ENCODE data around the gene NKTR. TPM values are rescaled to one million over a fixed set of nuclear protein-coding genes. Genes with fewer than 3 reads are reported as not detected.

NKTR gene
- polyA plus RNA-seq, 1 donor from 2014 or later = 14.7 TPM

DNA sequence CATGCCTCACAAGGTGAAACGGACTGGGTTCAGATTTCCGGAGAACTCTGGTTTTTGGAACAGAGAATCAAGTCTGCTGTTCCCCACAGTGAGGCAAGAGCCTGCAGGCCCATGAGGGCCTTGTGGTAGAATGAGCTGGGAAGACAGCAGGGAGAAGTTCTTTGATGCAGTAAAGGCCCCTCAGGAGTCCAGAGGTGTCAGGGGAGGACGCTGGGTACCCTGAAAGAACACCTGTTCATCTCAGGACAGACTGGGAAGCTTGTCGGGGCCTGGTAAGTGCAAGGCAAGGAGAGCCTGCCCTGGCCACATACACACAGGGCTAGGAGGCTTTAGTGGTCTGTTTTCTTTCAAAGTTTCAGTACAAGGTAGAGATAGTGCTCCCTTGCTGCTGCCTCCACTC lies 49.3 kb downstream of the NKTR start:
- H3K36me3 Mint-ChIP-seq = peaks cover 2% of the 10 kb centered on the region
- peaks cover 0 to 1% (median 0%) of the 10 kb centered on the region in 3 donors for H3K9me3 Mint-ChIP-seq
- H3K4me1 Mint-ChIP-seq = peaks cover 6 to 15% (median 13%) of the 10 kb centered on the region in 3 donors
- no peak overlapping the region for H3K4me3 Mint-ChIP-seq
- peaks cover 2% of the 10 kb centered on the region for H3K27me3 Mint-ChIP-seq
- no peak overlapping the region for H3K27ac Mint-ChIP-seq

DNA sequence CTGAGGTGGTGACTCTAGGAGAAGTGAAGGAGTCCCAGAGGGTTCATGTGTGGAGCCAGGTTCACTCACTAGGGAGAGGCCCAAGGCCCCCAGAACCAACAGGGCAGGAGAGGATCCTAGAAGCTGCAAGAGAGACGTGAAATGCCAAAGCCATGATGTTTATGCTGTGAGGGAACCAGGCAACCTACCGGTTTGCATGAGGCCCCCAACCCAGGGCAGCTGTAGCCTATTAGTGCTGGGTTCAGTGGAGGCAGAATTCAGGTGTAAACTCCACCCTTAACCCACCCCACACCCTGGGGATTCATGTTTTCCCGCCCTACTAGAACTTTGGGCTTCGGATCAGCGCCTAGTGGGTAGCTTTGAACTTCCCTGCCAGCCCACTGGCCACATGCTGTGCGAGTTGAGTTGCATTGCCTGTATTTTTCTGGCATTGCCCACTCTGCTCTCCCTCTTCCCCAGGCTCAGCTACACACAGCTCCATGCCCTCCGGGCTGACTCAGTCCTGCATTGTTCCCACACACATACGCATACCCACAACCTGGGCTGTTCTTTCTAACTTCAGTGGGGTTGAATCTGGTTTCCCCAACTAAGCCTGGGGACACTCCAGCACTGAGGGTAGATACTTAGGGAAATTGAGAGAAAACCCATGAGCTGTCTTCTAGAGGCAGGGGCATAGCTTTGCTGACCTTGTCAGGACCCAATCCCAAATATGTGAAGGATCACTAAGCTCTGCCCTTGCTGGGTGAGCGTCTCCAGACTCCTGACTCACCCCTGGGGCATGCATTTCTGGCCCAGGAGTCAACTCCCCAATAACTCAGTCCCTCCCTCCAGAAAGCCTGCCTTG lies 51.0 kb downstream of the NKTR start:
- peaks cover 2% of the 10 kb centered on the region for H3K36me3 Mint-ChIP-seq
- no peak overlapping the region for H3K27ac Mint-ChIP-seq
- no peak overlapping the region for H3K4me3 Mint-ChIP-seq

DNA sequence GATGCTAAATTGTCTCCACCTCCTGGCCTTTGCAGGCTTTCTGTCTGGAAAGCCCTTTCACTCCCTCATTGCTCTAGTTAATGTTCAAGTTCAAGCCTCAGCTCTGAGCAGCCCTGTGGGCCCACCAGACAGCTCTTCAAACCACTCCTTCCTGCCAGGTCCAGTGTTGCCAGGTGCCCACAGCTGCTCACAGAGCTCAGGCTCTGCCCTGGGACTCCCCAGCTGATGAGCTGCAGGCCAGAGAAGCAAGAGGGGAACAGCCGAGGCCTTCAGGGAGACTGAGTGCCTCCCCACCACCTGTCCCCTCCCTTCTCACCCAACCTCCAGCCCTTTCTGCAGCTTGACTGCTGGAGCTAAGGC lies 51.7 kb downstream of the NKTR start:
- H3K27ac Mint-ChIP-seq = no peak overlapping the region
- peak overlapping the region in 1 of 4 donors; percentile 5 for H3K4me3 Mint-ChIP-seq

More for the DNA sequence above, 51.0 kb downstream of the NKTR start:
- Mint-ChIP-seq H3K27me3 (peaks cover 2% of the 10 kb centered on the region), H3K9me3 (peaks cover 0 to 1% (median 0%) of the 10 kb centered on the region in 3 donors), H3K4me1 (peaks cover 6 to 15% (median 13%) of the 10 kb centered on the region in 3 donors)

DNA sequence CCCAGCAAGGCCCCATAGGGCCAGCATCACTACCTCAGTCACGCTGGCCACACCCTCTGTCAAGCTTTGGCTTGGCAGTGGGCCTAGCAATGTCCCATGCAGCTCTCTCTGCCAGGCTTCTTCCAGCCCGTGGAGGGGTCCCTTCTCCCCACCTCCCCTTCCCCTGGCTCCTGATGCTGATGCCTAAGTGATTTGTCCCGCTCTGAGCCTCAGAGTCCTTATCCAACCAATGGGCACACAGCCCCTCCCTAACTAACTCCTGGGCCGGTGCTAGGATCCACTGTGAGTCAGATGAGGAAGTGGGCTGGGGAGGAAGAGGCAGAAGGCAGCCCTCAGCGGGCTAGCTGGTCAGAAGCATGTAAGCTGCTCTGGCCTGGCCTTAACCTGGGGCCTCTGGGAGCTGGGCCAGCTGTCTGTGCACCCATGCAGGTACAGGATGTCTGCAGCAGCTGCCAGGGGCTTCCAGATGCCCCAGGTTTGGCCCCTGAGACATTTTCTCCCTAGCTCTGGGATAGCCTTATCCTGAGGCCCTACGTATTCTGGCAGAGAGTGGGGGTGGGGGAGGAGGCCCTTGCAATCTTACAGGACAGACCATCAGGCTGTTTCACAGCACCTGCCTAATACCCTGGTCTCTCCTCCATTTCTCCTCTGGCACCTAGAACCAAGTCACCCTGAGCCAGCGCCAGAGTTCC lies 52.3 kb downstream of the NKTR start:
- Mint-ChIP-seq H3K36me3 (peaks cover 2% of the 10 kb centered on the region), H3K9me3 (peaks cover 0 to 1% (median 0%) of the 10 kb centered on the region in 3 donors), H3K4me1 (peaks cover 8 to 15% (median 13%) of the 10 kb centered on the region in 3 donors), H3K27me3 (peaks cover 2% of the 10 kb centered on the region), H3K4me3 (peak overlapping the region; percentile 28 to 94 (median 70)), H3K27ac (no peak overlapping the region)

More for the DNA sequence above, 51.7 kb downstream of the NKTR start:
- H3K36me3 Mint-ChIP-seq = peaks cover 2% of the 10 kb centered on the region
- peaks cover 6 to 15% (median 13%) of the 10 kb centered on the region in 3 donors for H3K4me1 Mint-ChIP-seq
- peaks cover 0 to 1% (median 0%) of the 10 kb centered on the region in 3 donors for H3K9me3 Mint-ChIP-seq
- peaks cover 2% of the 10 kb centered on the region for H3K27me3 Mint-ChIP-seq

DNA sequence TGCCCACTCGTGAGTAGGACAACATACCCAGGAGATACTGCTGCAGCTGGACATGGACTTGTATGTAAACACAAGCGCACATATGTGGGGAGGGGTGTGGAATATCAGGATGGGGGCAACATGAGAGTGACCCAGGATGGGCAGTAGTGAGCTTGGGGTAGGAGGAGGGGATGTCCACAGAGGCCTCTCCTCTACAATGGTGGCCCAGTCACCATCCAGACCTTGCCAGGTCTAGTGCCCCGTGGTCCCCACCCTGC lies 52.7 kb downstream of the NKTR start:
- peaks cover 0 to 1% (median 0%) of the 10 kb centered on the region in 3 donors for H3K9me3 Mint-ChIP-seq
- H3K27ac Mint-ChIP-seq = no peak overlapping the region
- peaks cover 2% of the 10 kb centered on the region for H3K27me3 Mint-ChIP-seq
- no peaks in the 10 kb centered on the region for H3K36me3 Mint-ChIP-seq
- peaks cover 8 to 15% (median 13%) of the 10 kb centered on the region in 3 donors for H3K4me1 Mint-ChIP-seq
- H3K4me3 Mint-ChIP-seq = peak overlapping the region; percentile 28 to 94 (median 70)

DNA sequence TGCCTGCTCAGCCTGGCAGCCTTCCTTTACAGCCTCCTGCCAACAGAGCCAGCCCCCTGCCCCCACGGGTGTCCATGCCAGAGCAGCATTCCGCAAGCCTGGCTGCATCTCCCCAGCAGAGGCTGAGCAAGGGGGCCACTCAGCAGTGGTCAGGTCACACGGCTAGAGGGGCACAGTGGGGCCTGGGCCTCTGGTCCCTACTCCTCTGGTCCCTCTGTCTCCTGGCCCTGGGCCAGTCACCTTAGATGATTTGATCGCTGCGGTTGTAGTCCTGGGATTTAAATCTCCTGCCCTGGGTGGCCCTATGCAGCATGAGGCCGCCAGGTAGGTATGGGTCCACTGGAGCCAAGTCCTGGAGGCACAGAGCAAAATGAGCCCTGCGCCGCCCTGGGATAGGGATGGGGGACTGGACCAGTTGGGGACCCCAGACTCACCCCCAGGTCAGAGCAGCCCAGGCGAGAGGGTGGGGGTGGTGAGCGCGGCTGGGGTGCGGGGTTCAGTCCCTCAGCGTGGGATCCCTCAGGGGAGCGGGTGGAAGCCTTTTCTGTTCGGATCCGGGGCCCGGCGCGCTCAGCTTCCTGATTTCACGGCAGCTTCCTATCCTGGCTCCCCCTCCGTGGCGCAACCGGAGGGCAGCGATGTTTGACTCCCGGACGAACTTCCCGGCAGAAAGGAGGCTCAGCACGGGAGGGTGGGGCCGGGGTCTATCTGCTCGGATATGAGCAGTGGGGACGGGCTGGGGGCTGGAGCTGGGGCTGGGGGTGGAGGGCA lies 53.3 kb downstream of the NKTR start, which contains the start of gene ZBTB47:
Gene ZBTB47, plus strand, starts transcription at position 138 of the 771 bp plus-strand sequence. CDS start 4,659 bp downstream, outside the sequence.
- Mint-ChIP-seq H3K9me3 (peaks cover 0 to 1% (median 0%) of the 10 kb centered on the region in 3 donors), H3K4me3 (peak within 1 kb of the TSS; percentile 28 to 94 (median 84)), H3K36me3 (no peaks in the 10 kb centered on the region), H3K27me3 (peaks cover 2% of the 10 kb centered on the region), H3K4me1 (peaks cover 8 to 15% (median 13%) of the 10 kb centered on the region in 3 donors), H3K27ac (peak within 1 kb of the TSS in 1 of 3 donors; percentile 47)

DNA sequence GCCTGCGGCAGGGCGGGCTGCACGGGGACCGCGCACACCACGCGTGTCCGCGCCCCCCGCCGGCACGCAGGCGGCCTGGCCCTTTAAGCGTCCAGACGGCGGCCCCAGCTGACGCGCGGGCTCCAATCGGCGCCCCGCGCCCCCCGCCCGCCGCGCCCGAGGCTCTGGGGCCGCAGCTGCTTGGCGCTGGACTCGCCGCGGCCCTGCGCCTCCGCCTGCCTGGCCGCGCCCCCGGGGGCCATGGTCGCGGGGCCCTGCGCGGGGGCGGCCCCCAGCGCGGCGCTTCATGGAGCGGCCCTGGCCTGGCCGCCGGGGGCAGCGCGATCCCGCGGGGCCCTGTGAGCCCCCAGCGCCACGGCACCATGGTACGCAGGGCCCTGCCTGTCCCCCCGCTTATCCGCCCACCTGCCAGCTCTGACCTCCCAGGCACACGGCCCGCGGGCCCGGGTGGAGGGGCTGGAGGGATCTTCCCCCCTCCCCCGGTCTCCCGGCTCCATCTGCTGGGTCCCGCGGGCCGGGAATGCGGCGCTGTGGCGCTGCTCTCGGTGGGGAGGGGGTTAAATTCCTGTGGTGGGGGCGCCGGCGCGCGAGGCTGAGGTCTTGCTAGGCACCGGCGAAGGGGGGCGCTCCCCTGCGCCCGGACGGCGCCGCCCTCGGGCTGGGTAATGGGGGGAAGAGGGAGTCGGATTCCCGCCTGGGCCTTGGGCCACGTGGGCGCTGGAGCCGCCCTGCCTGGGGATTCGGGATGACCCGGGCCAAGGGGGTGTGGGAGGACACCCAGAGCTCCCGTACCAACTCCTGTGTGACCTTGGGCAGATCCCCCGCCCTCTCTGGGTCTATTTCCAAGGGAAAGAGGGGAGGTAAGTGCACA lies 54.1 kb downstream of the NKTR start:
- H3K27ac Mint-ChIP-seq = no peak overlapping the region
- peaks cover 8 to 15% (median 13%) of the 10 kb centered on the region in 3 donors for H3K4me1 Mint-ChIP-seq
- peaks cover 2% of the 10 kb centered on the region for H3K27me3 Mint-ChIP-seq
- peak overlapping the region in 3 of 4 donors; percentile 31 to 58 (median 50) for H3K4me3 Mint-ChIP-seq
- no peaks in the 10 kb centered on the region for H3K36me3 Mint-ChIP-seq
- peaks cover 0 to 1% (median 0%) of the 10 kb centered on the region in 3 donors for H3K9me3 Mint-ChIP-seq

DNA sequence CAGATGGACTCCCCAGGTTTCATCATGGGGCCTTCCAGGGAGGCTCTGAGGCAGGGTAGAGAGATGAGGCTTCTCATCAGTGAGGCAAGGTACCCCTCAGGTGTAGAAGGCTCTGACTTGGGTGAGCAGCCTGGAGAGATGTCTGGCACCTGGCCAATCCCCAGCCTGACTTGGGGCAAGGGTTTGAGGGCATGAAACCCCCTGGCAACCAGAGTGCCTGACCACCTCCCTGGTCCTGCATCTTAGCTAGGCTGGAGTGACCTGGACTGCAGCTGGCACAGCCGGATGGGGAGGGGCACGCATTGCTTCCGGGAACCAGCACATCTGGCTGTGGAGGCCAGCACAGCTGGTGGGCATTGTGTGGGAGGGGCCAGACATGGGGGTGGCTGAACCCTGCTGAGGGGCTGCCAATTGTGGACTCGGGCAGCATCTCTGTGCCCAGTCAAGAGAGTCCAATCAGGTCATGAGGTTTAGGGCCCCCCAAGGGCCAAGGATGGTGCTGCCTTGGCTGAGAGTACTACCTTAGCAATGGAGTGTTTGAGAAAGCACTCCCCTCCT lies 54.9 kb downstream of the NKTR start:
- Mint-ChIP-seq H3K4me1 (peaks cover 8 to 15% (median 13%) of the 10 kb centered on the region in 3 donors), H3K4me3 (peak overlapping the region in 3 of 4 donors; percentile 29 to 58 (median 31)), H3K27ac (no peak overlapping the region), H3K36me3 (no peaks in the 10 kb centered on the region), H3K27me3 (peaks cover 2% of the 10 kb centered on the region), H3K9me3 (peaks cover 0 to 1% (median 0%) of the 10 kb centered on the region in 3 donors)

DNA sequence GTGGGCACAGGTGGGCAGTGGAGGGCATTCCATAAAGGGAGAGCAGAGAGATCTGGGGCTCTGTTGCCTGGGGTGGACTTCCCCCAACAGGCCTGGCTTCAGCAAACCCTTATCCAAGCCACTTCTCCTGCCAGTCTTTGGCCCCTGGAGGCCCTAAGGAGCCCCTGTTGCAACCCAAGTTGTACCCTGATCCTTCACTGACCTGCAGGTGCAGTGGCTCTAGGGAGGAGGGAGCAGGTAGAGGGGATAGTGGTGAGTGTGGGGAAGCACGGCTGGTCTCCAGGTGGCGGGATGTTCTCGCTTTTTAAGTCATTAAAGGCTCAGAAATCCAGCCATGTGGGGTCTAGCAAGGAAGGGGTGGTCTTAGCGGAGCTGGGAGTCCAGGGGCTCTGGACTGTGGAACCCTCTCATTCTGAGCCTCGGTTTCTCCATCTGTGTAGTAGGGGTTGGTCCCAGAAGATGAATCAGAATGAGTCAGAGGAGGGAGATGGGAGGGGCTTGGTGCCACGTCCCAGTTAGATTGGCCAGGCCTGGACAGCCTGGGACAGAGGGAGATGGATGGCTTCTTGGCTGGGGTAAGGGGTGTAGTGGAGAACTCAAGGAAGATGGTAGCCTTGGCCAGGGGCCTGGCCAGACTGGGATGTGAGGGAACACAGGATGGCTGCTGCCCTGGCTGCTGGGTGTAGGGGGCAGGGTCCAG lies 55.6 kb downstream of the NKTR start:
- Mint-ChIP-seq H3K4me1 (peaks cover 8 to 15% (median 13%) of the 10 kb centered on the region in 3 donors), H3K4me3 (peak overlapping the region in 1 of 4 donors; percentile 18), H3K27me3 (peaks cover 2% of the 10 kb centered on the region), H3K27ac (peak overlapping the region in 2 of 3 donors; percentile 63 to 92), H3K36me3 (no peaks in the 10 kb centered on the region), H3K9me3 (peaks cover 0 to 1% (median 0%) of the 10 kb centered on the region in 3 donors)

DNA sequence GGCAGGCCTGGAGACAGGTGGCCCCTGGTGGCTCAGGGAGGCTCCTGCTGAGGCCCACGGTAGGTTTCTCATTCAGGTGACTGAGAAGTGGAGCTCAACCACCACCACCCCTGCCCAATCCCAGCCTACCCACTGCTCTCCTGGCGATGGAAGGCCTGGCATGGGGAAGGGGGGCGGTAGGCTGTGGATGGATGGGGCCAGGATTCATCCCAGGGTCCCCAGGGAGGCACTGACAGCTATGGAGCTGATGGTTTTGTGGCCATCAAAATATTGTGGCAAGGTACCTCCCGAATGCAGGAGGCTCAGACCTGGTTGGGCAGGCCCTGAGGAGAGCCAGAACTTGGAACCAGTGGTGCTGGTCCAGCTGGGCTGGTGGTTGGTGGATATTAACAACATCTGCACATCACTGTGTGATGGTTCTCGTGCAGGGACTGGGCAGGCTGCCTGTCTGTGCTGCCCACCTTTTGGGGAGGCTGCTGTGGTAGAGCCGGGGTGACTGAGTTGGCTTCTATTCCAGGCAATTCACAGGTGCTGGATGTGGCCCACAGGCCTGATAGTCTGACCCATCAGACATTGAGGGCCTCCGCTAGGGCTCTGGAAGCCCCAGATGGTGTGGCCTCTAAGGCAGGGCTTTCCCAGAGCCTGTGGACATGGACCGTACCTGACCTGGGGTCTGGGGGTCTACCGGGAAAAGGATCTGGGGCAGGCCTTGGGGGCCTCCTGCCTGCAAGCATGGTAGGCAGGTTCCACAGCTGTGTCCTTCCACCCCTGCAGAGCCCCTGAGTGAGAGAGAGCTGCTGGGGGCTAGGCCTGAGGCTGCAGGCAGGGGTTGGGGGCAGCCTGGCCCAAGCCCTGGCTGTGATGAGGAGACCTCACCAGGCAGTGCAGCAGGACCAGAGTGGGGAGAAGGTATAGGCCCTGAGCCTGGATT lies 56.5 kb downstream of the NKTR start:
- Mint-ChIP-seq H3K27ac (peak overlapping the region in 1 of 3 donors; percentile 92), H3K4me3 (peak overlapping the region in 1 of 4 donors; percentile 18), H3K4me1 (peaks cover 7 to 13% (median 11%) of the 10 kb centered on the region in 3 donors), H3K27me3 (peaks cover 2% of the 10 kb centered on the region), H3K36me3 (no peaks in the 10 kb centered on the region), H3K9me3 (peaks cover 0 to 1% (median 0%) of the 10 kb centered on the region in 3 donors)

DNA sequence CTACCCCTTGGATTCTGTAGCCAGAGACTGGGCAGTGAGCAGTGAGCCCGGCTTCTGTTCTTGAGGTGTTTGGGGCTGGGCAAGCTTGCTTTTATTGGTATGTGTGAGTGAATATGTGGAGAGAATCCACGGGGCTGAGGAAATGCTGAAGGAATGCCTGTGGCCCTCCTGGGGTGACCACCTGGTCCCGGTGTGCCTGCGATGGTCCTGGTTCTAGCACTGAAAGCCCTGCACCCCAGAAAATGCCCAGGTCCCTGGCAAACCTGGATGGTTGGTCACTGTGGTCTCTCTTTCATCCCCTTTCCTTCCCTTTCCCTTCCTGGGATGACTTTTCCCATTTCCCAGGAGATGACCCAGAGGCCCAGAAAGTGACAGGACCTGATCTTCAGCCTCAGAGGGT lies 57.2 kb downstream of the NKTR start:
- Mint-ChIP-seq H3K4me1 (peaks cover 5 to 6% (median 5%) of the 10 kb centered on the region in 3 donors), H3K36me3 (no peaks in the 10 kb centered on the region), H3K9me3 (peaks cover 0 to 1% (median 0%) of the 10 kb centered on the region in 3 donors), H3K27ac (no peak overlapping the region), H3K27me3 (peaks cover 2% of the 10 kb centered on the region), H3K4me3 (no peak overlapping the region)

DNA sequence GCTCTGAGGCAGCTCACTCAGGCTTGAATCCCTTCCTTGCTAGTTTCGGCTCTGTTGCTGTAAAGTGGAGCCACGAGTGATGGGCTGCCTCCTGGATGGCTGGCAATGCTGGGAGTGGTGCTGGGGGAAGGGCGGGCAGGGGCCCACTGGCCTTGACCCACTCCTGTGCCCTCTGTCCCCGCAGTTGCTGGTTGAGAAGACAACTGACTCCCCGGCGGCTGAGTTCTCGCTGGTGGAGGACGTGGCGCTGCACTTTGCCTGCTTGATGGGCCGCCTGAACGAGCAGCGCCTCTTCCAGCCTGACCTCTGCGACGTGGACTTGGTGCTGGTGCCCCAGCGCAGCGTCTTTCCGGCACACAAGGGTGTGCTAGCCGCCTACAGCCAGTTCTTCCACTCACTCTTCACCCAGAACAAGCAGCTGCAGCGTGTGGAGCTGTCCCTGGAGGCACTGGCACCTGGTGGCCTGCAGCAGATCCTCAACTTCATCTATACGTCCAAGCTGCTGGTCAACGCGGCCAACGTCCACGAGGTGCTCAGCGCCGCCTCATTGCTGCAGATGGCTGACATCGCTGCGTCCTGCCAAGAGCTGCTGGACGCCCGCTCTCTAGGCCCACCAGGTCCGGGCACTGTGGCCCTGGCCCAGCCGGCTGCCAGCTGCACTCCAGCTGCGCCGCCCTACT lies 57.7 kb downstream of the NKTR start:
- H3K4me3 Mint-ChIP-seq = peak overlapping the region in 3 of 4 donors; percentile 23 to 52 (median 47)
- H3K4me1 Mint-ChIP-seq = peaks cover 0 to 4% (median 2%) of the 10 kb centered on the region in 3 donors
- H3K9me3 Mint-ChIP-seq = no peaks in the 10 kb centered on the region
- peaks cover 2% of the 10 kb centered on the region for H3K27me3 Mint-ChIP-seq
- H3K27ac Mint-ChIP-seq = no peak overlapping the region
- no peaks in the 10 kb centered on the region for H3K36me3 Mint-ChIP-seq

Measured in IgD-negative memory B cell (primary cell).